Transverse colon (tissue), 4 donors: ENCODE data around the gene KCNK10.

Experiments
- EP300 ChIP-seq: sonication (generic); formaldehyde crosslinking; IDR thresholded peaks from one replicate; pipeline ENCODE4 v1.6.1; 2017; ENCODE audit warnings: antibody characterized with exemption, low read depth
- POLR2A ChIP-seq: fragments of 450-650 bp; IDR thresholded peaks from one replicate; pipeline ENCODE4 v1.6.1; 2016; ENCODE audit warnings: antibody characterized with exemption, mild to moderate bottlenecking, moderate library complexity
- POLR2AphosphoS5 ChIP-seq, 3 donors: sonication (generic); formaldehyde crosslinking; IDR thresholded peaks; one replicate each; pipeline ENCODE4 v1.6.1; 2016; ENCODE audit warnings: antibody characterized with exemption in 3 of 3
- TF ChIP-seq, protein P1 (sequence below), 5 experiments: fragments of 200-600 bp in 3 of 5; fragments of 450-650 bp in 2 of 5; sonication (generic) in 3 of 5; IDR thresholded peaks; 1 replicate in 2 of 5; 2 replicates in 3 of 5; pipeline ENCODE4 v1.5.1; 2016 to 2017; ENCODE audit warnings: antibody characterized with exemption in 5 of 5, inconsistent platforms in 3 of 5, mild to moderate bottlenecking in 2 of 5, moderate library complexity in 1 of 5

DNA sequence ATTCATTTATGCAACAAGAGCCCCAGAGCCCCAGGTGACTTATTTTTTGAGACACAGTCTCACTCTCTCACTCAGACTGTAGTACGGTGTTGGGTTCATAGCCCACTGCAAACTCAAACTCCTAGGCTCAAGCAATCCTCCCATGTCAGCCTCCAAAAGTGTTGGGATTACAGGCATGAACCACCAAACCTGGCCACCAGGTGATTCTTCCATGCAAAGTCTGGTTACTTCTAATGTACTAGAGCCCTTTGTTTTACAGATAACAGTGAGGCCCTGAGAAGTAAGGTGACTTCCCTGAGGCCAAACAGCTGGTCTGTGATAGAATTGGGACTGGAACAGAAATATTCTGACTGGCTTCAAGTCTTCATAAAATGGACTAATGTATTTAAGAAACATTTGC, 10.0 kb upstream of the KCNK10 start:
- TF ChIP-seq, protein P1, sequence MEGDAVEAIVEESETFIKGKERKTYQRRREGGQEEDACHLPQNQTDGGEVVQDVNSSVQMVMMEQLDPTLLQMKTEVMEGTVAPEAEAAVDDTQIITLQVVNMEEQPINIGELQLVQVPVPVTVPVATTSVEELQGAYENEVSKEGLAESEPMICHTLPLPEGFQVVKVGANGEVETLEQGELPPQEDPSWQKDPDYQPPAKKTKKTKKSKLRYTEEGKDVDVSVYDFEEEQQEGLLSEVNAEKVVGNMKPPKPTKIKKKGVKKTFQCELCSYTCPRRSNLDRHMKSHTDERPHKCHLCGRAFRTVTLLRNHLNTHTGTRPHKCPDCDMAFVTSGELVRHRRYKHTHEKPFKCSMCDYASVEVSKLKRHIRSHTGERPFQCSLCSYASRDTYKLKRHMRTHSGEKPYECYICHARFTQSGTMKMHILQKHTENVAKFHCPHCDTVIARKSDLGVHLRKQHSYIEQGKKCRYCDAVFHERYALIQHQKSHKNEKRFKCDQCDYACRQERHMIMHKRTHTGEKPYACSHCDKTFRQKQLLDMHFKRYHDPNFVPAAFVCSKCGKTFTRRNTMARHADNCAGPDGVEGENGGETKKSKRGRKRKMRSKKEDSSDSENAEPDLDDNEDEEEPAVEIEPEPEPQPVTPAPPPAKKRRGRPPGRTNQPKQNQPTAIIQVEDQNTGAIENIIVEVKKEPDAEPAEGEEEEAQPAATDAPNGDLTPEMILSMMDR (IDR thresholded peaks at IDR 0.05): no peak
- TF ChIP-seq POLR2AphosphoS5 (IDR thresholded peaks at IDR 0.05) (no peak), POLR2A (no peak), EP300 (no peak)
